Adrenal gland (tissue), 19 donors: ENCODE data around the gene TAF6. TPM values are rescaled to one million over a fixed set of nuclear protein-coding genes. Genes with fewer than 3 reads are reported as not detected.

ENCODE experiments used
- DNase-seq, 7 donors: peaks; one replicate each; pipeline ENCODE4 v3.0.0-alpha.2; 2019 to 2020
- H3K27ac ChIP-seq, 5 donors: fragments of 200-600 bp; sonication (generic) in 4 of 5; 1 replicate in 3 of 5; 2 replicates in 2 of 5; pipeline versions ENCODE4 v1.5.1 to v1.8.0; 2016 to 2020; ENCODE audit warnings: mild to moderate bottlenecking in 1 of 5
- H3K27me3 ChIP-seq: fragments of 200-600 bp; 2 replicates; pipeline ENCODE4 v1.8.0; 2021
- H3K36me3 ChIP-seq, 2 donors: fragments of 200-600 bp; replicated peaks in 1 of 2; 1 replicate in 1 of 2; 2 replicates in 1 of 2; pipeline versions ENCODE4 v1.5.1 to v1.8.0; 2018 to 2022
- H3K4me1 ChIP-seq, 2 donors: fragments of 200-600 bp; replicated peaks in 1 of 2; 1 replicate in 1 of 2; 2 replicates in 1 of 2; pipeline versions ENCODE4 v1.5.1 to v1.8.0; 2018 to 2021
- H3K4me3 ChIP-seq, 4 donors: fragments of 200-600 bp; sonication (generic) in 3 of 4; one replicate each; pipeline ENCODE4 v1.5.1; 2016 to 2018
- H3K9me3 ChIP-seq, 3 donors: fragments of 200-600 bp; sonication (generic) in 1 of 3; replicated peaks in 1 of 3; 1 replicate in 2 of 3; 2 replicates in 1 of 3; pipeline versions ENCODE4 v1.5.1 to v1.8.0; 2016 to 2021
- POLR2A ChIP-seq, 2 donors: fragments of 450-650 bp; IDR thresholded peaks; one replicate each; pipeline ENCODE4 v1.6.1; 2017; ENCODE audit warnings: antibody characterized with exemption in 2 of 2, mild to moderate bottlenecking in 2 of 2, moderate library complexity in 1 of 2
- WGBS, 4 donors: extraction: QIAGEN DNeasy Blood & Tissue Kit in 2 of 4; methylation state at CpG; one replicate each; pipeline versions ENCODE4 v1.1.5 to v1.1.7; 2013 to 2017; 5-methylcytosine and 5-hydroxymethylcytosine counted together
- intact Hi-C, 2 donors: fragments of 100-400 bp; cut with DNase I; formaldehyde crosslinking; loops; one replicate each; pipeline versions ENCODE4 v1.14.1 to v1.15.0; 2022 to 2023
- long read RNA-seq, 10 donors: library from polyadenylated mRNA in 3 of 10; unstranded in 2 of 10; stranded (forward) in 1 of 10; transcript quantifications; one replicate each; pipeline ENCODE4 v2.0.0 and lab custom pipeline, GENCODE V29; 2021 to 2026
- polyA plus RNA-seq, 3 donors: library from polyadenylated mRNA; stranded (reverse); fragments of 200-250 nt in 2 of 3; fragments of 350-450 nt in 1 of 3; fragmentation: Illumina TruSeq in 1 of 3; extraction: RNeasy Lipid Tissue Mini Kit (QIAGEN cat#74804) in 1 of 3; gene quantifications; one replicate each; pipeline ENCODE4 v1.2.3, GENCODE V29; 2013 to 2014
- total RNA-seq, 9 donors: library from RNA; depleted of rRNA in 4 of 9; stranded (reverse); fragments of >200 nt in 4 of 9; fragments of 120-200 nt in 1 of 9; fragmentation: NEBNext Ultra II Directional in 1 of 9; extraction: Animal tissue kit (Norgen Biotek cat#: 25700) in 1 of 9; gene quantifications; one replicate each; pipeline versions ENCODE4 v1.1.0 to v1.2.4, GENCODE V29; 2013 to 2023
- TF ChIP-seq, protein P1 (sequence below), 6 experiments: fragments of 450-650 bp in 4 of 6; fragments of 200-600 bp in 2 of 6; sonication (generic) in 1 of 6; IDR thresholded peaks; 1 replicate in 5 of 6; 2 replicates in 1 of 6; pipeline versions ENCODE4 v1.5.1 to v1.8.0; 2016 to 2021; ENCODE audit warnings: antibody characterized with exemption in 6 of 6, mild to moderate bottlenecking in 2 of 6, moderate library complexity in 1 of 6
- donor health status: healthy with polysubstance abuse.
- donor health status: Bipolar disorder and iron deficiency.
- donor health status: DM: yes; HTN: yes; CAD: no.
- donor health status: DM: no; HTN: no; CAD: no.
- donor health status: DM: no; HTN: no; CAD: no.
- donor health status: DM: yes; HTN: yes; CAD: no.

TAF6 gene
- total RNA-seq (100 to 1,000 TPM in 1 of 9 donors, 10 to 100 TPM in 8; 16.0 to 141 (median 70.7) TPM), polyA plus RNA-seq (10 to 100 TPM; 41.3 to 69.4 (median 67.9) TPM)
- long read RNA-seq, donor 1, partial matches to known transcripts = 0 of 6 reads
- long read RNA-seq, donor 1, other reads (novel, unspliced or antisense) = 0 of 6 reads
- long read RNA-seq, donor 2, partial matches to known transcripts = 0 of 2 reads
- long read RNA-seq, donor 2, other reads (novel, unspliced or antisense) = 0 of 2 reads
- long read RNA-seq, donor 3, partial matches to known transcripts = 0 of 2 reads
- long read RNA-seq, donor 3, other reads (novel, unspliced or antisense) = 0 of 2 reads
- long read RNA-seq, donor 4, transcript TAF6-211 (15 exons, 2,464 nt) = major isoform, 7 of 17 reads
- long read RNA-seq, donor 4, partial matches to known transcripts = 4 of 17 reads
- long read RNA-seq, donor 4, other reads (novel, unspliced or antisense) = 2 of 17 reads
- long read RNA-seq, donor 5, transcript TAF6-209 (15 exons, 2,297 nt) = minor isoform, 18 of 186 reads
- long read RNA-seq, donor 5, transcript TAF6-211 (15 exons, 2,464 nt) = major isoform, 103 of 186 reads
- long read RNA-seq, donor 5, partial matches to known transcripts = 10 of 186 reads
- long read RNA-seq, donor 5, other reads (novel, unspliced or antisense) = 51 of 186 reads
- long read RNA-seq, donor 6, transcript TAF6-211 (15 exons, 2,464 nt) = major isoform, 8 of 20 reads
- long read RNA-seq, donor 6, transcript TAF6-209 (15 exons, 2,297 nt) = minor isoform, 5 of 20 reads
- long read RNA-seq, donor 6, partial matches to known transcripts = 3 of 20 reads
- long read RNA-seq, donor 6, other reads (novel, unspliced or antisense) = 4 of 20 reads
- long read RNA-seq, donor 7, partial matches to known transcripts = 0 of 1 reads
- long read RNA-seq, donor 7, other reads (novel, unspliced or antisense) = 0 of 1 reads
- long read RNA-seq, donor 8, transcript TAF6-211 (15 exons, 2,464 nt) = major isoform, 13 of 16 reads
- long read RNA-seq, donor 8, partial matches to known transcripts = 0 of 16 reads
- long read RNA-seq, donor 8, other reads (novel, unspliced or antisense) = 0 of 16 reads
- long read RNA-seq, donor 9, partial matches to known transcripts = 0 of 2 reads
- long read RNA-seq, donor 9, other reads (novel, unspliced or antisense) = 0 of 2 reads
- long read RNA-seq, donor 10, partial matches to known transcripts = 0 of 7 reads
- long read RNA-seq, donor 10, other reads (novel, unspliced or antisense) = 0 of 7 reads

DNA sequence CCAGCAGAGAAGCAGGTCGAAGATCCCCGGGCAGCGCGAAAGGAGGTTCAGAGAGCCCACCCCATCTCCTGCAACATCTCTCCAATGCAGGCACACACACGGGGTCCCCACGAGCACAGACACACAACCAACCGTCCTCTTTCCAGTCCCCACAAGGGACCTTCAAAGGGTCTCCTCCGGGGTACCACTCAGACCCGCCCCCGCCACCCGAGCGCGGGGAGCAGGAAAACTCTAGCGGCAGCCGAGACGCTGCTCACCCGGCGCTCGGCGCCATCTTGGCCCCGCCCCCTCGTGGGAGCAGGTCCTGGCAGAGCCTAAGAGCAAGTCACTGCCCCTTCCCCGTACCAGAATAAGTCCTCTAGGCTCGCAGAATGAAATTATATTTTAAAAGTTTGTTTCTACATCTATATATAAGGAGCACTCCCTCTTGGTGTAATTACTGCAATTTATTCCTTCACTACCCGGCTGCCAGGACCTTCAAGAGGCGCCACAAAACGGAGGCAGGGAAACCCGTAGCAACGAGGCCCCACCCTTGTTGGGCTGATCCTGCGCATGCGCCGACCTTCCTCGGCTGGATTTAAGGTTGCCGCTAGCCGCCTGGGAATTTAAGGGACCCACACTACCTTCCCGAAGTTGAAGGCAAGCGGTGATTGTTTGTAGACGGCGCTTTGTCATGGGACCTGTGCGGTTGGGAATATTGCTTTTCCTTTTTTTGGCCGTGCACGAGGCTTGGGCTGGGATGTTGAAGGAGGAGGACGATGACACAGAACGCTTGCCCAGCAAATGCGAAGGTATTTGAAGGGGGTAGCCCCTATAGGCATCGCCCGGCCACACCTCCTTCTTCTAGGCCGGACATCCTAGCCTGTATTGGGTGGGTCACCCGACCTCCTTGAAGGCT, at the start of gene TAF6, which contains the start of gene CNPY4:
TSS of gene TAF6 (minus strand) at position 287 of the 898 bp plus-strand sequence. CDS start 5,149 bp downstream, outside the sequence.
TSS of gene CNPY4 (plus strand) at position 563 of the 898 bp plus-strand sequence. CDS start at position 674, 111 bp downstream.
- Histone ChIP-seq H3K27ac (peak within 1 kb of the TSS; percentile 60 to 94 (median 73)), H3K27me3 (no peaks in the 10 kb centered on the region), H3K9me3 (no peaks in the 10 kb centered on the region), H3K36me3 (no peaks in the 10 kb centered on the region), H3K4me1 (peaks cover 12 to 16% of the 10 kb centered on the region in 2 donors), H3K4me3 (peak within 1 kb of the TSS; percentile 50 to 89 (median 66))
- peak; percentile 52 to 77 for TF ChIP-seq POLR2A (IDR thresholded peaks at IDR 0.05)
- TF ChIP-seq, protein P1, sequence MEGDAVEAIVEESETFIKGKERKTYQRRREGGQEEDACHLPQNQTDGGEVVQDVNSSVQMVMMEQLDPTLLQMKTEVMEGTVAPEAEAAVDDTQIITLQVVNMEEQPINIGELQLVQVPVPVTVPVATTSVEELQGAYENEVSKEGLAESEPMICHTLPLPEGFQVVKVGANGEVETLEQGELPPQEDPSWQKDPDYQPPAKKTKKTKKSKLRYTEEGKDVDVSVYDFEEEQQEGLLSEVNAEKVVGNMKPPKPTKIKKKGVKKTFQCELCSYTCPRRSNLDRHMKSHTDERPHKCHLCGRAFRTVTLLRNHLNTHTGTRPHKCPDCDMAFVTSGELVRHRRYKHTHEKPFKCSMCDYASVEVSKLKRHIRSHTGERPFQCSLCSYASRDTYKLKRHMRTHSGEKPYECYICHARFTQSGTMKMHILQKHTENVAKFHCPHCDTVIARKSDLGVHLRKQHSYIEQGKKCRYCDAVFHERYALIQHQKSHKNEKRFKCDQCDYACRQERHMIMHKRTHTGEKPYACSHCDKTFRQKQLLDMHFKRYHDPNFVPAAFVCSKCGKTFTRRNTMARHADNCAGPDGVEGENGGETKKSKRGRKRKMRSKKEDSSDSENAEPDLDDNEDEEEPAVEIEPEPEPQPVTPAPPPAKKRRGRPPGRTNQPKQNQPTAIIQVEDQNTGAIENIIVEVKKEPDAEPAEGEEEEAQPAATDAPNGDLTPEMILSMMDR (IDR thresholded peaks at IDR 0.05) = peak in 2 of 6 experiments; percentile 10 to 13
- DNase-seq = peak; percentile 95 to 98 (median 97)
- 0 to 1% (median 0%) methylated on average over 15 to 49 of the region's 49 CpGs for WGBS, 4 donors
- intact Hi-C loops = no loop called here

DNA sequence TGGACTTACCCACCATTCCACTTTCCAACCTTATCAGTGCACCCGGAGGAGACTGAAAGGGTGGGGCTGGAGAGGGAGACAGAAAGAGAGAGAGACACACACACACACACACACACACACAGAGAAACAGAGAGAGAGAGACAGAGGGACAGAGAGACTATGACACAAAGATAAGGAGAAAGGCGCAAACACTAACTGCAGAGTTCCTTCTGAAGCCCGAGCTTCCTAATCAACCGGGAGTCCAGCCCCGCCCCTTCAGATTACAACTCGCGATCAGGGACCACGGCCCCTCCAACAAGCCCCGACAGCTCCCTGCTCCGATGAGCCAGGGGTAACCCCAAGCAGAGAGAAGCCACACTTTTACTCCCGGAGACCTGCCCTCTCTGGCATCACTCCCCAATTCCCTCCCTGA, 48.8 kb upstream of the TAF6 start:
- peaks cover 10% of the 10 kb centered on the region for H3K27me3 ChIP-seq
- DNase-seq = no peak
- peak overlapping the region in 2 of 5 donors; percentile 23 to 44 for H3K27ac ChIP-seq
- no peaks in the 10 kb centered on the region for H3K36me3 ChIP-seq
- peaks cover 4 to 25% of the 10 kb centered on the region in 2 donors for H3K4me1 ChIP-seq
- intact Hi-C loops = no loop called here
- 4 to 9% (median 6%) methylated on average over 9 to 11 of the region's 11 CpGs for WGBS, 4 donors
- H3K9me3 ChIP-seq = no peaks in the 10 kb centered on the region
- peak overlapping the region in 1 of 4 donors; percentile 55 for H3K4me3 ChIP-seq
- TF ChIP-seq POLR2A (IDR thresholded peaks at IDR 0.05) = no peak
- TF ChIP-seq, protein P1 (IDR thresholded peaks at IDR 0.05) = no peak

DNA sequence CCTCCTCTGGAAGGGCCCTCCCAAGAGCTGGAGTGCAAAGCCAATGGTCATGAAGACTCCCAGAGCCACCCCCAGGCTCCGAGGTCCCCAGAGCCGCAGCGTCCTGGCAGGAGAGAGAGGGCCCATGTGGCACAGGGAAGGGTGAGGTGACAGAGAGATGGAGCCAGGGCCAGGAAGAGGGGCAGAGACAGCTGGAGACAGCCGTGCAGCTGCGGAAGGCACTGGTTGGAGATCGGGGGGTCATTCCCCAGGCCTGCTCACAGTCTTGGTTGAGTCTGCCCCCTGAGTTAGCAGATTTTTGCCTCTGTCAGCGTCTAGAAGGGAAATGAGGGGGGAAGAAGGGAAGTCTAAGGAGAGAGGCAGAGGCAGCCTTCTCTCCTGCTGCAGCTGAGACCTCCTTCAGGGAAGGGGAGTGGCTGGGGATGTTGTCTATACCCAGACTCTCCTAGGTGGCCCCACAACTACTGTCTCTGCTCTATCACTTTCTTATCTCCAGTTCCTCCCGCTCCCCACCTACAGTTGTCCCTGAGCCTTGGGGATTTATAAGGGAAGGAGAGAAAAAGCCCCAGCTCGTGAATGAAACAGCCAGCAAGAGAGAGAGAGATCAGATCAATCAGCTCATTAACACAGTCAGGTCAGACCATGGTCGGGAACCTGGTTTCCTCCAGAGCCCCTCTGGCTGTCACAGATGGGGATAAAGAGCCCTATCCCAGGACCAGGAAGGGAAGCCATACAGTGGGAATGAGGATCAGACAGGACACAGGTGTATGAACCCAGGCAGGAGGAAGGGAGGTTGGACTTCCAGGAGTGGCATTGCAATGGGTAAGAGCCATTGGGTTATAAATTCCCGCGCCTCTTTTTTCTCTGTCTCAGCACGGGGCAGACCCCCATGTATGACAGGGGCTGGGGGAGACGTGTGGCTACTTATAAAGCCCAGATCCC, 48.1 kb upstream of the TAF6 start:
- no peaks in the 10 kb centered on the region for H3K36me3 ChIP-seq
- no peak for DNase-seq
- H3K27ac ChIP-seq = no peak overlapping the region
- peaks cover 4 to 25% of the 10 kb centered on the region in 2 donors for H3K4me1 ChIP-seq
- TF ChIP-seq POLR2A (IDR thresholded peaks at IDR 0.05) = no peak
- TF ChIP-seq, protein P1 (IDR thresholded peaks at IDR 0.05) = no peak
- H3K9me3 ChIP-seq = no peaks in the 10 kb centered on the region
- H3K4me3 ChIP-seq = peak overlapping the region in 1 of 4 donors; percentile 55
- peaks cover 10% of the 10 kb centered on the region for H3K27me3 ChIP-seq
- WGBS, 4 donors = 53 to 61% (median 57%) methylated on average over 14 of the region's 14 CpGs
- intact Hi-C loops = no loop called here
